HL-60/S4 (cell line): ENCODE data around the gene KCNIP4.

Experiments used
- in situ Hi-C: fragments of 300-500 bp; cut with MboI; formaldehyde crosslinking; loops from 2 replicates; pipeline ENCODE4 v1.14.3; 2022; ENCODE audit warnings: low sequenced_read_pairs

Gene KCNIP4

GRCh38 chr4:21768349-21769310 lies 179.9 kb downstream of the KCNIP4 start:
- in situ Hi-C loops: loop anchor here (25.0 kb wide), 1 partner anchor 256 kb away; no protein-coding TSS in a partner anchor

DNA sequence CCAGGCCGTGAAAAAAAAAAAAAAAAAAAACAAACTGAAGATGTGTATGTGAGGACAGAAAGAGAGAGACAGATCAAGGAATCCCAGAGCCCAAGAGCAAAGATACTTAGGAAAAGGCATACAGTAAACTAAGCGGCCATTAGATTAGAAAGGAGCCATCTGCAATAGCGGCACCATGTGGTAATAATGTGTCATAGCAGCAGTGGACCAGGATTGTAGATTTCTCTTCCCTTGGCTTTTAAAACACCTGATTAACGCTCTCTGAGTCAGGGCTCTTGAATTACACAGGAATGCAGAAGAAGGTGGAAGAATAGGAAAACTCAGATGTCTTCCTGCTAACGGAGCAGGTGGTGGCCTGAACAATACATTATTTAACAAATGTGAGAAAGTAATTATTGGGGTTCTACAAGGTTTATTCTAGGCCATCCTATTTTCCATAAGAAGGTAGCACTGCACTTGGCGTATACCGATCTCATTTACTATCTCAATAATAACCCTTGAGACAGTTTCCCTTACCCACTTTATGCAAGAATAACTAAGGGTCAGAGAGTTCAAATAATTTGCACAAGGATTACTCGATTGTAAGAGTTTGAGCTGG lies 182.7 kb downstream of the KCNIP4 start:
- in situ Hi-C loops: loop anchor here (25.0 kb wide), 1 partner anchor 254 kb away; no protein-coding TSS in a partner anchor

- in situ Hi-C loops: loop anchor here (25.0 kb wide), 1 partner anchor 252 kb away; no protein-coding TSS in a partner anchor
Measured at GRCh38 chr4:21763855-21764254, 184.7 kb downstream of the KCNIP4 start.

- in situ Hi-C loops: loop anchor here (25.0 kb wide), 1 partner anchor 245 kb away; no protein-coding TSS in a partner anchor
Measured at GRCh38 chr4:21757248-21757647, 191.3 kb downstream of the KCNIP4 start.

DNA sequence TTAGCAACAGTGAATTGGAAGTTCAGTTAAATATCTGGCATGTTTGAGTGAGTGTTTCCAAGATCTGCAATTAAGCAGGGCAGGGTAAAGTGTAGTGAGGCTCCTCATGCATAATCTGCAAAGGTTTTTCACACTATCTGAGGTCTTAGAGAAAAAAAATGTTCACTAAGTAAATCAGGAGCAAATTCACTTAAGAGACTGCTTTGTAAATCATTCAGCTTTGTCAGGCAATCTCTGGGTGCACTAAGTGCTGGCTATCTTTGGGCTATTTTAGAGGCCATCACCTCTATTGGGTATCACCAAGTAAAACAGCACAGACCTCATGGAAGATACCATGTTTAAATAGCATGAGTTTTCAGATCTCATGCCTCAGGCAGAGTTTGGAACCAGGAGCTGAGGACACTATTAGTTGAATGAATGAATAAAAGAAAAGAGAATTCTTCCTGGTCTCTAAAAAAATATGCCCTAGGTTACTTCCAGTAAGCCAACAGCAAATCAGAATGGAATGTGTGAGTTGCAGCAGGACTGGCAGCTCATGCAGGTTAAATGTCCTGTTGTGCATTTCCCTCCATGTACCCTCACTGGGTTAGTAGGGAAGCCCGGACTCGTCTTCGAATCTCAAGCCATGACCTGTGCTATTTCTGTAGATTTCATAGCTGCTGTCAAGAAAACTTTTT lies 195.3 kb downstream of the KCNIP4 start:
- in situ Hi-C loops: loop anchor here (25.0 kb wide), 1 partner anchor 241 kb away; no protein-coding TSS in a partner anchor

GRCh38 chr4:21752616-21753015 lies 196.0 kb downstream of the KCNIP4 start:
- in situ Hi-C loops: loop anchor here (25.0 kb wide), 1 partner anchor 240 kb away; no protein-coding TSS in a partner anchor

GRCh38 chr4:21749924-21750323 lies 198.6 kb downstream of the KCNIP4 start:
- in situ Hi-C loops: loop anchor here (25.0 kb wide), 1 partner anchor 238 kb away; no protein-coding TSS in a partner anchor

GRCh38 chr4:21749412-21749811 lies 199.2 kb downstream of the KCNIP4 start:
- in situ Hi-C loops: no loop called here

GRCh38 chr4:21744046-21744445 lies 204.5 kb downstream of the KCNIP4 start:
- in situ Hi-C loops: no loop called here

GRCh38 chr4:21742326-21742725 lies 206.2 kb downstream of the KCNIP4 start:
- in situ Hi-C loops: no loop called here

- in situ Hi-C loops: no loop called here
Measured at GRCh38 chr4:21738821-21739220, 209.8 kb downstream of the KCNIP4 start.

- in situ Hi-C loops: no loop called here
Measured at GRCh38 chr4:21735866-21736265, 212.7 kb downstream of the KCNIP4 start.

- in situ Hi-C loops: no loop called here
Measured at GRCh38 chr4:21733894-21734630, 214.5 kb downstream of the KCNIP4 start.

- in situ Hi-C loops: no loop called here
Measured at GRCh38 chr4:21728304-21728703, 220.3 kb downstream of the KCNIP4 start.

DNA sequence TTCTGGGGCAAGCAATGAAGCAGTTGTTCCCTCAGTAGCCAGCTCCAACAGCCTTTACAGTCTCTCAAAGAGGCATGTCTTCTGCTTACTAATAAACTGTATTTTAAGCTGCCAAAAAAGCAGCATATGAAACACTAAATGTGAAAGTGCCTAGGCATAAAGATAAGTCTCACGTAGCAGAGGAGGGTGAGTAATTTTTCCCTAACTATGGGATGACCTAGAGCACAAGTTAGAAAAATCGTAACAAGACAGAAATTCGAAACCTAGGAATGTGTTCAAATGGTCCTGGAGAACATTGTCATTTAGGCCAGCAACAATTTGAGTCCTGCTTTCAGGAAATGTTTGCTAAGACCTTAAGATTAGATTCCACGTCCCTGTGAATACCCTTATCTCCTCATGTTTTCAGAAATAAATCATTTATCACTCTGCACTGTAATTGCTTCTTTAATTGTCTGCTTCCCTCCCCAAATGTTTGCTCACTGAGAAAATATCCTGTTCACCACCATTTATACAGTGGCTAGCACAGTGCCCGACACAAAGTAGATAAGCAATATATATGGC lies 222.2 kb downstream of the KCNIP4 start:
- in situ Hi-C loops: no loop called here

GRCh38 chr4:21722157-21722839 lies 226.3 kb downstream of the KCNIP4 start:
- in situ Hi-C loops: no loop called here

GRCh38 chr4:21716531-21716930 lies 232.0 kb downstream of the KCNIP4 start:
- in situ Hi-C loops: no loop called here

DNA sequence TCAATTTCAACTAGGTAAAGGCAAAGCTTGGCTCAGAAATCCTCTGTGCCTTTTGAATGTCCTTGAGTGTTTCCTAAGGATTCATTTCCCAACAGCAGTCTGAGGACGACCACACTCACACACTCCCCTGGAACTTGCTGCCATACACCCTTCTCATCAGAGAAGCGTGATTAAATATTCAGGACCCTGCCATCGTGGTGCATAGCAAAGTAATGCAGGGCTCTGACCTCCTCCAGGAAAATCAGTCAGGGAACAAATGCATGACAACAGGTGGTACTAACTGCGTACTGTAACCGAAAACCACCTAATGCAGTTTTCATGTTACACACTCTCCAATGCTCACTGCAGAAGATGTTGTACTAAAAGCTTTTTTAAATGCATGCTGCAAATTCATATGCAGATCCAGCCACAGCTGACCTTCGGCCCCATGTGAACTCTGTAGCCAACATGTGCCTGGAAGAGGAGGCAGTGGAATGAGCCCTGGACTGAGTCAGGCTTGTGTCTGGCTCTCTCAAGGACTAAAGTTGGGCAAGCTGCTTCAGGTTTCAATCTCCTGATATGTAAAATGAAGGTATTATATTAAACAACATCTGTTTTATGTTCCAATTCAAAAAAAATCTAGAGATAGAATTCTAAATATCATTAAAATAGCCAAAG lies 238.3 kb downstream of the KCNIP4 start:
- in situ Hi-C loops: no loop called here

- in situ Hi-C loops: no loop called here
Measured at GRCh38 chr4:21709761-21710160, 238.8 kb downstream of the KCNIP4 start.
